ENCODE results near the gene TAF4B. TPM values are rescaled to one million over a fixed set of nuclear protein-coding genes. Genes with fewer than 3 reads are reported as not detected.

TAF4B gene
- total and polyA plus RNA-seq, 10 of the 15 experiments (the other 5 are each of a cell fraction or from before 2014, with no cell fraction given): 2.3 to 15.0 (median 12.2) TPM

- TF ChIP-seq ATF2 (IDR thresholded peaks at IDR 0.05; ENCODE audit: low read length) (peak; percentile 40; the same call in 1 of the 2 replicates), RELA (IDR thresholded peaks at IDR 0.05; ENCODE audit: borderline replicate concordance, partially characterized antibody) (no peak), CEBPZ (IDR thresholded peaks at IDR 0.05; ENCODE audit: low read depth, low read length) (no peak), IRF5 (IDR thresholded peaks at IDR 0.05; ENCODE audit: borderline replicate concordance) (no peak), MYB (IDR thresholded peaks at IDR 0.05; ENCODE audit: borderline replicate concordance, low read depth, low read length) (no peak), NFIC (IDR thresholded peaks at IDR 0.05; ENCODE audit: low read depth, low read length) (peak; percentile 65; the same call in 1 of the 2 replicates), LARP7 (IDR thresholded peaks at IDR 0.05) (no peak), DPF2 (IDR thresholded peaks at IDR 0.05) (no peak), E2F4 (IDR thresholded peaks at IDR 0.05; ENCODE audit: low read depth, low read length) (no peak), FOXM1 (IDR thresholded peaks at IDR 0.05; ENCODE audit: low read depth, low read length) (peak; percentile 64; the same call in 1 of the 2 replicates), ZNF274 (IDR thresholded peaks at IDR 0.05; ENCODE audit: insufficient read depth, insufficient read length) (no peak), SUPT20H (IDR thresholded peaks at IDR 0.05; ENCODE audit: borderline replicate concordance, control insufficient read depth, low read depth, low read length) (no peak), RBBP5 (conservative IDR thresholded peaks at IDR 0.05) (no peak), CREB1 (IDR thresholded peaks at IDR 0.05; ENCODE audit: low read depth) (no peak), ZNF207 (IDR thresholded peaks at IDR 0.05; ENCODE audit: borderline replicate concordance) (no peak), ZZZ3 (IDR thresholded peaks at IDR 0.05; ENCODE audit: control insufficient read depth, insufficient read length, low read depth) (no peak), PRDM15 (CRISPR knock-in tag; IDR thresholded peaks at IDR 0.05) (no peak), SIN3A (IDR thresholded peaks at IDR 0.05; ENCODE audit: low read depth, low read length) (no peak), CHD1 (IDR thresholded peaks at IDR 0.05; ENCODE audit: low read depth, low read length) (no peak), SREBF2 (IDR thresholded peaks at IDR 0.05; ENCODE audit: low read length) (no peak)
These were observed 130.0 kb downstream of the TAF4B start (continued) for GRCh38 chr18:26356045-26356785.

Measured in GM12878 (cell line).